SJSA1 (cell line): ENCODE data around the gene REPIN1. TPM values are rescaled to one million over a fixed set of nuclear protein-coding genes. Genes with fewer than 3 reads are reported as not detected.

ENCODE experiments used
- DNase-seq, 2 experiments: peaks; one replicate each; pipeline ENCODE4 v3.0.0-alpha.2; 2015 to 2020; ENCODE audit warnings: low spot score in 2 of 2, low read depth in 1 of 2
- H3K27ac ChIP-seq: fragments of 250-450 bp; sonication (Bioruptor Pico); 2 replicates; pipeline ENCODE4 v1.5.1; 2020; ENCODE audit warnings: mild to moderate bottlenecking, moderate library complexity
- H3K27me3 ChIP-seq: fragments of 250-450 bp; sonication (Bioruptor Pico); replicated peaks from 2 replicates; pipeline ENCODE4 v1.5.1; 2020; ENCODE audit warnings: mild to moderate bottlenecking, moderate library complexity
- H3K36me3 ChIP-seq: fragments of 250-450 bp; sonication (Bioruptor Pico); 2 replicates; pipeline ENCODE4 v1.5.1; 2020; ENCODE audit warnings: mild to moderate bottlenecking
- H3K4me1 ChIP-seq: fragments of 250-450 bp; sonication (Bioruptor Pico); replicated peaks from 2 replicates; pipeline ENCODE4 v1.6.1; 2021; ENCODE audit warnings: mild to moderate bottlenecking
- H3K4me3 ChIP-seq: fragments of 250-450 bp; sonication (Bioruptor Pico); 2 replicates; pipeline ENCODE4 v1.5.1; 2020; ENCODE audit warnings: mild to moderate bottlenecking
- H3K9me3 ChIP-seq: fragments of 250-450 bp; sonication (Bioruptor Pico); replicated peaks from 2 replicates; pipeline ENCODE4 v1.5.1; 2020; ENCODE audit warnings: mild to moderate bottlenecking
- total RNA-seq: library from RNA; depleted of rRNA; stranded (reverse); fragments of >200 nt; shearing (Covaris generic); gene quantifications from 2 replicates; pipeline ENCODE4 v1.2.3, GENCODE V29; 2014

Gene REPIN1
- total RNA-seq, 1 experiment from 2014 or later = 62.4 TPM

GRCh38 chr7:150409300-150410030, 40.8 kb downstream of the REPIN1 start:
- H3K4me1 ChIP-seq = peaks cover 23% of the 10 kb centered on the region
- no peak overlapping the region for H3K27ac ChIP-seq
- H3K9me3 ChIP-seq = no peaks in the 10 kb centered on the region
- no peaks in the 10 kb centered on the region for H3K36me3 ChIP-seq
- H3K4me3 ChIP-seq = no peak overlapping the region
- DNase-seq = no peak
- no peaks in the 10 kb centered on the region for H3K27me3 ChIP-seq

DNA sequence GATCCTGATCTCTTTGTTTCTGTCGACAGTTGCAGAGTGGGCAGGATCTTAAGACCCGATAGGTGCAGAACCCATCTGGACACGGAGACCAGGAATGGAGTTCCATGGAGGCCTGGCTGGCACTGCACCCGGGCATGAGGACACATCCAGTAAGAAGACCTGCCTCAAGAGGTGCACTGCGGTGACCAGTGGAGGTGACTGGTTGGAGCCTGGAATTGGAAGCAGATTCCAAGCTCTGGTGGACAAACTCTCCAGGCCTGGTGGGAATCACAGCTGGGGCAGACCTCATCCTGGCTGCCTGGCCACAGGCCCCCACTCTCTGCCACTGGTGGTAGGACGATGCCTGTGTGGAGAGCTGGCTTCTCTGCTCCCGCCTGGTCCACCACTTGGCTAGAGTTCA, 41.5 kb downstream of the REPIN1 start:
- H3K4me3 ChIP-seq = no peak overlapping the region
- no peaks in the 10 kb centered on the region for H3K27me3 ChIP-seq
- no peak for DNase-seq
- H3K4me1 ChIP-seq = peaks cover 17% of the 10 kb centered on the region
- H3K9me3 ChIP-seq = no peaks in the 10 kb centered on the region
- no peak overlapping the region for H3K27ac ChIP-seq
- H3K36me3 ChIP-seq = no peaks in the 10 kb centered on the region

- Histone ChIP-seq H3K27me3 (no peaks in the 10 kb centered on the region), H3K27ac (no peak overlapping the region), H3K4me3 (no peak overlapping the region), H3K4me1 (peaks cover 14% of the 10 kb centered on the region), H3K36me3 (no peaks in the 10 kb centered on the region), H3K9me3 (no peaks in the 10 kb centered on the region)
- no peak for DNase-seq
Measured at GRCh38 chr7:150410680-150411346, 42.2 kb downstream of the REPIN1 start.

GRCh38 chr7:150411606-150412005, 43.0 kb downstream of the REPIN1 start:
- no peak overlapping the region for H3K4me3 ChIP-seq
- peaks cover 6% of the 10 kb centered on the region for H3K4me1 ChIP-seq
- no peaks in the 10 kb centered on the region for H3K9me3 ChIP-seq
- DNase-seq = no peak
- no peaks in the 10 kb centered on the region for H3K36me3 ChIP-seq
- no peaks in the 10 kb centered on the region for H3K27me3 ChIP-seq
- H3K27ac ChIP-seq = no peak overlapping the region

DNA sequence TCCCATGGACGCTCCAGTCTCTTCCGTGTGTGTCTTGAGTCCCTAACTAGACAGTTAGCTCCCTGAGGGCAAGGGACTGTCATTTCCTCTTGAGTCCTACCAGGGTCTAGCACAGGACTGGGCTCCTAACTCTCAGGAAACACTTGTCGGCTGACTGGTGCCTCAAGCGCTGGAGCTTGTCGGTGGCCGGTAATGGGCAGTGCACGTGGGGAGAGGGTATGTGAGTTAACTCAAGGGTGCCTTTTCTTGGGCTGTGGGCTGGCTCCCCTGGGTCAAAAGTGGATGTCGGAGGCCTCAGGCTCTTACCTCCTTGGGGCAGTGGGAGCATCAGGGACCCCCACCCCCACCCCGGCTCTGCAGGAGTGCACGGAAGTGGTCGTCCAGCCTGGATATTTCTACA, 43.4 kb downstream of the REPIN1 start:
- H3K9me3 ChIP-seq = no peaks in the 10 kb centered on the region
- no peaks in the 10 kb centered on the region for H3K36me3 ChIP-seq
- no peak overlapping the region for H3K27ac ChIP-seq
- H3K27me3 ChIP-seq = no peaks in the 10 kb centered on the region
- H3K4me3 ChIP-seq = no peak overlapping the region
- H3K4me1 ChIP-seq = peaks cover 2% of the 10 kb centered on the region
- no peak for DNase-seq

- no peak for DNase-seq
- Histone ChIP-seq H3K9me3 (no peaks in the 10 kb centered on the region), H3K27ac (no peak overlapping the region), H3K27me3 (no peaks in the 10 kb centered on the region), H3K4me3 (no peak overlapping the region), H3K4me1 (no peaks in the 10 kb centered on the region), H3K36me3 (no peaks in the 10 kb centered on the region)
Measured at GRCh38 chr7:150412518-150413488, 44.2 kb downstream of the REPIN1 start.

GRCh38 chr7:150413640-150414081, 45.0 kb downstream of the REPIN1 start:
- no peak for DNase-seq
- no peak overlapping the region for H3K27ac ChIP-seq
- H3K4me3 ChIP-seq = no peak overlapping the region

DNA sequence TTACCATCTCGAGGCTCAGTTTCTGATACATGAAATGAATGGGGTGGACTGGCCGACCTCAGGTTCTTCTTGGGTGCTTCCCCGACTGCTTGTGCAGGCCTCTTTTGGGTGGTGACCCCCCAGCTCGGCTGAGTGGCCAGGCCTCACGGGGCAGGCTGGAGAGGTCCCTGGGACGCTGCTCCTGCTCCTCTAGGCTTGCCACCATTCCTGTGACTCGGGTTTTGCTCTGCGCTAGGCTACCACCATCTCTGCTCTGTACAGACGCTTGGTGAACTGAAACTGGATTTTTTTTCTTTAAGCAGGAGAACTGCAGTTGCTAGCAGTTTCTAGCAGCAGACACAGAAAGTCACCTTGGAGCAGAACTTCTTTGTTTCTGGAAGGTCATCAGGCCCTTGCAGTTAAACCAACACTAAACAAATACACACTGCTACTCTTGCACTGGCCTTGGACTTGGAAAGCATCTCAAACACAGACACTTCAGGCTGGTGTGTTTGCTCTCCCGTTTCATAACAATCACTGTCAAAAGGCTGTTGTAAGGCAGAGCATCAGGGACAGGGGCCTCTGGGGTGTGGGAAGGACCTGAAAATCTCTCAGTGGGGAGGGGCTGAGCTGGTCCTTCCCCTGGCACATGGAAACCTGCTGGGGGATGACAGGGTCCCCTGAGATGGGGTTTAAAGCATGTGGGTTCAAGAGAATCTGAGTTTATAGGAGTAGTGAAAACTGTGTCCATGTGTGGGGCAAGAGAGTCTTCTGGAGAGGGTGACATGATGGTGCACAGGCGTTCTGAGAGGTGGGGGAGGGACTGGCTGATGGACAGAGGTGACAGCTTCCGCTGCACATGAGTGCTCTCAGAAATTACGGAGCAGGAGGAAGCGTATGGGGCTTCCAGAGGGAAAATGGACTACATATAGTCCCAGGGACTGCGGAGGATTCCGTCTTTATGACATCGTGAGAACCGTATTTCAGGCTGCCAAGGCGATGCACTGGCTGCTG, 46.8 kb downstream of the REPIN1 start:
- H3K4me3 ChIP-seq = no peak overlapping the region
- H3K36me3 ChIP-seq = no peaks in the 10 kb centered on the region
- no peak overlapping the region for H3K27ac ChIP-seq
- H3K27me3 ChIP-seq = peaks cover 4% of the 10 kb centered on the region; the same call in 1 of the 2 replicates
- H3K9me3 ChIP-seq = no peaks in the 10 kb centered on the region
- H3K4me1 ChIP-seq = no peaks in the 10 kb centered on the region
- no peak for DNase-seq

More at GRCh38 chr7:150413640-150414081, 45.0 kb downstream of the REPIN1 start:
- no peaks in the 10 kb centered on the region for H3K9me3 ChIP-seq
- H3K4me1 ChIP-seq = no peaks in the 10 kb centered on the region
- no peaks in the 10 kb centered on the region for H3K27me3 ChIP-seq
- no peaks in the 10 kb centered on the region for H3K36me3 ChIP-seq

- peak in 1 of 2 experiments; percentile 24 for DNase-seq
Measured at GRCh38 chr7:150417239-150417638, 48.6 kb downstream of the REPIN1 start.

DNA sequence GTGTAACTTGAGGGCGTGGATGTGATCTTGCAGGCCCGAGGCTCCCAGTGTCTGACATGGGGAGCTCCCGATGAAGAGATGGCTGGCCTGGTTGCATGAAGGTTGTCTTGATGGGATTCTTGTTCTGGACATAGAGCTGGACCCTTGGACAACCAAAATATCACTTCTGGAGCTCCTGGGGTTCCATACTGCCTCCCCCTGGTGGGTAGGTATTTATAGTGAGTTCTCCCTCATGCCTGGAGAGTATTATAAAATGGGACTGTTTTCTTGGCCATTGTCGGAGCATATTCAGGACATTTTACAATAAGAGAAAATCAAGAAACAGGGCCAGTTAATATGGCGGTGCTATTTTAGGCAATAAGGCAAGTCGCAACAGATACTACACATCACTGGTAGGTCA, 49.2 kb downstream of the REPIN1 start:
- no peak overlapping the region for H3K27ac ChIP-seq
- H3K27me3 ChIP-seq = peaks cover 4% of the 10 kb centered on the region; the same call in 1 of the 2 replicates
- DNase-seq = peak in 1 of 2 experiments; percentile 13
- no peaks in the 10 kb centered on the region for H3K9me3 ChIP-seq
- H3K4me3 ChIP-seq = no peak overlapping the region
- H3K36me3 ChIP-seq = no peaks in the 10 kb centered on the region
- no peaks in the 10 kb centered on the region for H3K4me1 ChIP-seq

More at GRCh38 chr7:150417239-150417638, 48.6 kb downstream of the REPIN1 start:
- Histone ChIP-seq H3K27me3 (peaks cover 4% of the 10 kb centered on the region; the same call in 1 of the 2 replicates), H3K9me3 (no peaks in the 10 kb centered on the region), H3K4me3 (no peak overlapping the region), H3K27ac (no peak overlapping the region), H3K4me1 (no peaks in the 10 kb centered on the region), H3K36me3 (no peaks in the 10 kb centered on the region)

DNA sequence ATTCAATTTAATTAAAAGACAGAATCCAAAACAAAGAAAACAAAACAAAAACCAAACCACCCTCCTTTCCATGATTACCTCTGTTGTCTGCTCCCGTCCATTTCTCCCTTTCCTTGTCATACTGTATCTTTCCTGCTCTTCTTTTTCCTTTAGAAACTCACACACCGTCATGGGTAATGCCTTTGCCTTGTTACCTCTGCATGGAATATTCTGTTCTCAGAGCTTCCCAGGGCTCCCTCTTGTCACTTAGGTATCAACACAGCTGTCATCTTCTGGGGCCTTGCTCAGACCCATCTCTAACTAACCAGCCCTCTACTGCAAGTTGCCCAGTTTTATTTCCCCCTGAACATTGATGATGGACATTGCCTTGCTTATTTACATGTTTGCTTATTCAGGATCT, 51.6 kb downstream of the REPIN1 start:
- Histone ChIP-seq H3K4me1 (no peaks in the 10 kb centered on the region), H3K4me3 (no peak overlapping the region), H3K36me3 (no peaks in the 10 kb centered on the region), H3K9me3 (no peaks in the 10 kb centered on the region), H3K27me3 (peaks cover 4% of the 10 kb centered on the region; the same call in 1 of the 2 replicates), H3K27ac (no peak overlapping the region)
- DNase-seq = no peak

- Histone ChIP-seq H3K27me3 (peaks cover 4% of the 10 kb centered on the region; the same call in 1 of the 2 replicates), H3K9me3 (no peaks in the 10 kb centered on the region), H3K36me3 (no peaks in the 10 kb centered on the region), H3K27ac (no peak overlapping the region), H3K4me1 (no peaks in the 10 kb centered on the region), H3K4me3 (no peak overlapping the region)
- peak; percentile 54 to 73 for DNase-seq
Measured at GRCh38 chr7:150420987-150421674, 52.5 kb downstream of the REPIN1 start.
